ENCODE results near the gene HPCA.
"Not testable (repeated sequence)": the region's sequence is repeated elsewhere in the genome, so short reads cannot be mapped to it uniquely, and the experiment has no call there.

DNA sequence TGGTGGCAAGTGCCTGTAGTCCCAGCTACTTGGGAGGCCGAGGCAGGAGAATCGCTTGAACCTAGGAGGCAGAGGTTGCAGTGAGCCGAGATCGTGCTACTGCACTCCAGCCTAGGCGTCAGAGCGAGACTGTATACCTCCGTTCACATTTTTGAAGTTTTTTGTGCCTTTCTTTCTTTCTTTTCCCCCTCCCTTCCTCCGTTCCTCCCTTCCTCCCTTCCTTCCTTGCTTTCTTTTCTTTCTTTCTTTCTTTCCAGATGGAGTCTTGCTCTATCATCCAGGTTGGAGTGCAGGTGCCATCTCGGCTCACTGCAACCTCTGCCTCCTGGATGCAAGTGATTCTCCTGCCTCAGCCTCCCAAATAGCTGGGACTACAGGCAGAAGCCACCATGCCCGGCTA is 19.3 kb downstream of the HPCA start:
- TF ChIP-seq POLR2A, POLR2AphosphoS5, EP300 (IDR thresholded peaks at IDR 0.05): not testable (repeated sequence)
- TF ChIP-seq, protein P1, sequence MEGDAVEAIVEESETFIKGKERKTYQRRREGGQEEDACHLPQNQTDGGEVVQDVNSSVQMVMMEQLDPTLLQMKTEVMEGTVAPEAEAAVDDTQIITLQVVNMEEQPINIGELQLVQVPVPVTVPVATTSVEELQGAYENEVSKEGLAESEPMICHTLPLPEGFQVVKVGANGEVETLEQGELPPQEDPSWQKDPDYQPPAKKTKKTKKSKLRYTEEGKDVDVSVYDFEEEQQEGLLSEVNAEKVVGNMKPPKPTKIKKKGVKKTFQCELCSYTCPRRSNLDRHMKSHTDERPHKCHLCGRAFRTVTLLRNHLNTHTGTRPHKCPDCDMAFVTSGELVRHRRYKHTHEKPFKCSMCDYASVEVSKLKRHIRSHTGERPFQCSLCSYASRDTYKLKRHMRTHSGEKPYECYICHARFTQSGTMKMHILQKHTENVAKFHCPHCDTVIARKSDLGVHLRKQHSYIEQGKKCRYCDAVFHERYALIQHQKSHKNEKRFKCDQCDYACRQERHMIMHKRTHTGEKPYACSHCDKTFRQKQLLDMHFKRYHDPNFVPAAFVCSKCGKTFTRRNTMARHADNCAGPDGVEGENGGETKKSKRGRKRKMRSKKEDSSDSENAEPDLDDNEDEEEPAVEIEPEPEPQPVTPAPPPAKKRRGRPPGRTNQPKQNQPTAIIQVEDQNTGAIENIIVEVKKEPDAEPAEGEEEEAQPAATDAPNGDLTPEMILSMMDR (IDR thresholded peaks at IDR 0.05): not testable (repeated sequence)

Measured in suprapubic skin (tissue), 4 donors.